CD14-positive monocyte (primary cell): ENCODE measurements around the gene LIMCH1. TPM values are rescaled to one million over a fixed set of nuclear protein-coding genes. Genes with fewer than 3 reads are reported as not detected.

ENCODE experiments used
- DNase-seq, 3 donors: peaks; one replicate each; pipeline ENCODE4 v3.0.0-alpha.2; 2011 to 2022
- H2AFZ ChIP-seq: 2 replicates; pipeline ENCODE4 v1.6.0; 2012; ENCODE audit warnings: mild to moderate bottlenecking, low read depth, low read length, inconsistent platforms; ENCODE audit not compliant: insufficient read depth, poor library complexity, severe bottlenecking
- H3K27ac ChIP-seq, 2 donors: 1 replicate in 1 of 2; 2 replicates in 1 of 2; pipeline ENCODE4 v1.5.1; 2012 to 2013; ENCODE audit warnings: low read length in 2 of 2, control low read depth in 1 of 2, inconsistent platforms in 1 of 2, low read depth in 1 of 2, mild to moderate bottlenecking in 1 of 2
- H3K27me3 ChIP-seq, 2 donors: one replicate each; pipeline versions ENCODE4 v1.6.0 to v1.6.1; 2011 to 2013; ENCODE audit warnings: low read length in 2 of 2; ENCODE audit not compliant: control insufficient read depth in 2 of 2, insufficient read depth in 2 of 2
- H3K36me3 ChIP-seq, 2 donors: replicated peaks in 1 of 2; 1 replicate in 1 of 2; 2 replicates in 1 of 2; pipeline versions ENCODE4 v1.5.1 to v1.6.1; 2012 to 2013; ENCODE audit warnings: low read length in 2 of 2, control low read depth in 1 of 2, inconsistent platforms in 1 of 2, mild to moderate bottlenecking in 1 of 2; ENCODE audit not compliant: insufficient read depth in 2 of 2, control insufficient read depth in 1 of 2
- H3K4me1 ChIP-seq, 2 donors: 1 replicate in 1 of 2; 2 replicates in 1 of 2; pipeline versions ENCODE4 v1.5.1 to v1.6.1; 2012 to 2013; ENCODE audit warnings: low read length in 2 of 2, control low read depth in 1 of 2, inconsistent platforms in 1 of 2, mild to moderate bottlenecking in 1 of 2, moderate library complexity in 1 of 2; ENCODE audit not compliant: insufficient read depth in 2 of 2, control insufficient read depth in 1 of 2
- H3K4me2 ChIP-seq: replicated peaks from 2 replicates; pipeline ENCODE3; 2012; ENCODE audit warnings: low read length, moderate library complexity, mild to moderate bottlenecking; ENCODE audit not compliant: poor library complexity, severe bottlenecking; ENCODE audit errors: extremely low read depth
- H3K4me3 ChIP-seq, 3 experiments: fragments of 200-600 bp in 1 of 3; sonication (generic) in 1 of 3; replicated peaks in 1 of 3; 1 replicate in 2 of 3; 2 replicates in 1 of 3; pipeline ENCODE4 v1.5.1; 2011 to 2013; ENCODE audit warnings: low read length in 3 of 3, mild to moderate bottlenecking in 3 of 3, control low read depth in 2 of 3, low read depth in 2 of 3, inconsistent platforms in 1 of 3, moderate library complexity in 1 of 3
- H3K79me2 ChIP-seq: 2 replicates; pipeline ENCODE4 v1.6.0; 2012; ENCODE audit warnings: mild to moderate bottlenecking, control low read depth, inconsistent platforms, low read length, moderate library complexity; ENCODE audit not compliant: insufficient read depth
- H3K9ac ChIP-seq: 2 replicates; pipeline ENCODE4 v1.6.0; 2017; ENCODE audit warnings: low read length, mild to moderate bottlenecking; ENCODE audit not compliant: insufficient read depth, poor library complexity, severe bottlenecking
- H3K9me3 ChIP-seq, 2 donors: replicated peaks in 1 of 2; 1 replicate in 1 of 2; 2 replicates in 1 of 2; pipeline versions ENCODE4 v1.5.1 to v1.6.1; 2012 to 2013; ENCODE audit warnings: low read length in 2 of 2, control low read depth in 1 of 2; ENCODE audit not compliant: control insufficient read depth in 1 of 2, insufficient read depth in 1 of 2
- H4K20me1 ChIP-seq: 2 replicates; pipeline ENCODE4 v1.6.0; 2012; ENCODE audit warnings: mild to moderate bottlenecking, low read length, control low read depth, moderate library complexity; ENCODE audit not compliant: insufficient read depth
- H3K27ac Mint-ChIP-seq, 7 donors: one replicate each; pipeline ENCODE4 v1.8.0; 2020; ENCODE audit warnings: mild to moderate bottlenecking in 7 of 7, mixed read lengths in 7 of 7, moderate library complexity in 6 of 7, inconsistent platforms in 2 of 7
- H3K27me3 Mint-ChIP-seq, 3 donors: one replicate each; pipeline ENCODE4 v1.8.0; 2021 to 2022; ENCODE audit warnings: low read depth in 3 of 3, mild to moderate bottlenecking in 3 of 3, mixed read lengths in 3 of 3, moderate library complexity in 3 of 3, inconsistent platforms in 1 of 3
- H3K36me3 Mint-ChIP-seq, 2 donors: one replicate each; pipeline ENCODE4 v1.8.0; 2020; ENCODE audit warnings: mixed read lengths in 2 of 2, inconsistent platforms in 1 of 2, mild to moderate bottlenecking in 1 of 2
- H3K4me1 Mint-ChIP-seq: one replicate; pipeline ENCODE4 v1.8.0; 2020; ENCODE audit warnings: mild to moderate bottlenecking, mixed read lengths
- H3K4me3 Mint-ChIP-seq, 2 donors: one replicate each; pipeline ENCODE4 v1.8.0; 2020; ENCODE audit warnings: mild to moderate bottlenecking in 2 of 2, mixed read lengths in 2 of 2, moderate library complexity in 1 of 2
- H3K9me3 Mint-ChIP-seq, 7 donors: one replicate each; pipeline ENCODE4 v1.8.0; 2020 to 2022; ENCODE audit warnings: mixed read lengths in 7 of 7, mild to moderate bottlenecking in 6 of 7, moderate library complexity in 6 of 7, inconsistent platforms in 2 of 7
- CTCF ChIP-seq: fragments of 200-600 bp; IDR thresholded peaks from one replicate; pipeline ENCODE4 v1.8.0; 2022; ENCODE audit warnings: antibody characterized with exemption, mild to moderate bottlenecking
- WGBS: methylation state at CpG from one replicate; pipeline ENCODE4 v1.1.5; 2013; ENCODE audit warnings: missing lambda C conversion rate; ENCODE audit not compliant: insufficient coverage; 5-methylcytosine and 5-hydroxymethylcytosine counted together
- intact Hi-C, 2 donors: fragments of 100-400 bp; cut with micrococcal nuclease; formaldehyde crosslinking; loops; one replicate each; pipeline versions ENCODE4 v1.15.0 to v1.15.1; 2023
- polyA plus RNA-seq, 3 donors: library from polyadenylated mRNA; depleted of rRNA in 1 of 3; unstranded in 2 of 3; stranded (reverse) in 1 of 3; fragments of 300-500 nt in 2 of 3; fragments of >200 nt in 1 of 3; fragmentation: Illumina TruSeq in 2 of 3; gene quantifications; 1 replicate in 2 of 3; 2 replicates in 1 of 3; pipeline ENCODE4 v1.2.3, GENCODE V29; 2012 to 2021

Gene LIMCH1
- polyA plus RNA-seq, 3 donors: 0.25 to 0.64 (median 0.32) TPM

- H4K20me1 ChIP-seq: no peaks in the 10 kb centered on the region
- Mint-ChIP-seq H3K9me3 (peaks cover 0 to 4% (median 0%) of the 10 kb centered on the region in 7 donors), H3K4me1 (peaks cover 2% of the 10 kb centered on the region), H3K36me3 (no peaks in the 10 kb centered on the region), H3K27me3 (peaks cover 2 to 5% (median 3%) of the 10 kb centered on the region in 3 donors), H3K27ac (no peak overlapping the region), H3K4me3 (no peak overlapping the region)
- H3K27ac ChIP-seq: no peak overlapping the region
- H3K4me3 ChIP-seq: no peak overlapping the region
- H2AFZ ChIP-seq: no peak overlapping the region
- no peaks in the 10 kb centered on the region for H3K27me3 ChIP-seq
- no peaks in the 10 kb centered on the region for H3K9me3 ChIP-seq
- no peak overlapping the region for H3K4me2 ChIP-seq
- WGBS: no CpG with 5 or more reads among the region's 3 CpGs
- intact Hi-C loops: no loop called here
- no peaks in the 10 kb centered on the region for H3K4me1 ChIP-seq
- no peak overlapping the region for H3K9ac ChIP-seq
- no peaks in the 10 kb centered on the region for H3K36me3 ChIP-seq
- H3K79me2 ChIP-seq: no peaks in the 10 kb centered on the region
- no peak for DNase-seq
- no peak for TF ChIP-seq CTCF
Measured at GRCh38 chr4:41631523-41631922, 93.6 kb downstream of the LIMCH1 start.

GRCh38 chr4:41632481-41633073 is 94.6 kb downstream of the LIMCH1 start:
- no peaks in the 10 kb centered on the region for H3K9me3 ChIP-seq
- no peak overlapping the region for H3K4me2 ChIP-seq
- no peak for DNase-seq
- Mint-ChIP-seq H3K9me3 (peaks cover 0 to 1% (median 0%) of the 10 kb centered on the region in 7 donors), H3K36me3 (no peaks in the 10 kb centered on the region), H3K4me3 (no peak overlapping the region), H3K27me3 (peaks cover 2 to 5% (median 3%) of the 10 kb centered on the region in 3 donors), H3K4me1 (peaks cover 2% of the 10 kb centered on the region), H3K27ac (no peak overlapping the region)
- H3K4me1 ChIP-seq: no peaks in the 10 kb centered on the region
- no peak overlapping the region for H3K9ac ChIP-seq
- H2AFZ ChIP-seq: no peak overlapping the region
- no peak overlapping the region for H3K4me3 ChIP-seq
- no peaks in the 10 kb centered on the region for H3K27me3 ChIP-seq
- no peaks in the 10 kb centered on the region for H3K36me3 ChIP-seq
- H4K20me1 ChIP-seq: no peaks in the 10 kb centered on the region
- 58% methylated on average over 7 of the region's 11 CpGs for WGBS
- H3K27ac ChIP-seq: no peak overlapping the region
- TF ChIP-seq CTCF: no peak
- no peaks in the 10 kb centered on the region for H3K79me2 ChIP-seq
- intact Hi-C loops: no loop called here
